Tibial nerve (tissue), 4 donors: ENCODE results near the gene PCLO. TPM values are rescaled to one million over a fixed set of nuclear protein-coding genes. Genes with fewer than 3 reads are reported as not detected.

Source experiments
- DNase-seq, 2 donors: peaks; one replicate each; pipeline ENCODE4 v3.0.0-alpha.2; 2019; ENCODE audit warnings: low spot score in 2 of 2
- H3K27ac ChIP-seq, 4 donors: fragments of 200-600 bp; sonication (generic) in 3 of 4; one replicate each; pipeline ENCODE4 v1.5.1; 2017 to 2019; ENCODE audit warnings: mild to moderate bottlenecking in 1 of 4
- H3K27me3 ChIP-seq, 2 donors: fragments of 200-600 bp; sonication (generic) in 1 of 2; one replicate each; pipeline versions ENCODE4 v1.5.1 to v1.6.0; 2017 to 2019
- H3K36me3 ChIP-seq, 3 donors: fragments of 200-600 bp; sonication (generic); one replicate each; pipeline ENCODE4 v1.5.1; 2018 to 2019
- H3K4me1 ChIP-seq, 4 donors: fragments of 200-600 bp; sonication (generic) in 3 of 4; one replicate each; pipeline ENCODE4 v1.5.1; 2017 to 2019
- H3K4me3 ChIP-seq, 4 donors: fragments of 200-600 bp; sonication (generic) in 3 of 4; one replicate each; pipeline ENCODE4 v1.5.1; 2017 to 2019; ENCODE audit warnings: mild to moderate bottlenecking in 1 of 4, moderate library complexity in 1 of 4
- H3K9me3 ChIP-seq, 4 donors: fragments of 200-600 bp; sonication (generic) in 3 of 4; one replicate each; pipeline ENCODE4 v1.5.1; 2017 to 2019
- EP300 ChIP-seq, 2 donors: sonication (generic); formaldehyde crosslinking; IDR thresholded peaks; one replicate each; pipeline ENCODE4 v1.6.1; 2017; ENCODE audit warnings: antibody characterized with exemption in 2 of 2, mild to moderate bottlenecking in 1 of 2
- POLR2A ChIP-seq, 2 donors: fragments of 450-650 bp; IDR thresholded peaks; one replicate each; pipeline ENCODE4 v1.6.1; 2017; ENCODE audit warnings: antibody characterized with exemption in 2 of 2, mild to moderate bottlenecking in 2 of 2, moderate library complexity in 2 of 2
- WGBS, 2 donors: methylation state at CpG; one replicate each; pipeline ENCODE4 v1.1.5; 2018; 5-methylcytosine and 5-hydroxymethylcytosine counted together
- total RNA-seq, 4 donors: library from RNA; depleted of rRNA; stranded (reverse); fragments of >200 nt; gene quantifications; one replicate each; pipeline ENCODE4 v1.1.0, GENCODE V29; 2016
- TF ChIP-seq, protein P1 (sequence below), 5 experiments: fragments of 200-600 bp in 3 of 5; fragments of 450-650 bp in 2 of 5; sonication (generic) in 3 of 5; IDR thresholded peaks; one replicate each; pipeline ENCODE4 v1.5.1; 2016 to 2019; ENCODE audit warnings: antibody characterized with exemption in 5 of 5, mild to moderate bottlenecking in 3 of 5, moderate library complexity in 2 of 5

The PCLO gene
- total RNA-seq, 4 donors from 2014 or later, result under 0.01 to 0.78 (median 0.52) TPM

DNA sequence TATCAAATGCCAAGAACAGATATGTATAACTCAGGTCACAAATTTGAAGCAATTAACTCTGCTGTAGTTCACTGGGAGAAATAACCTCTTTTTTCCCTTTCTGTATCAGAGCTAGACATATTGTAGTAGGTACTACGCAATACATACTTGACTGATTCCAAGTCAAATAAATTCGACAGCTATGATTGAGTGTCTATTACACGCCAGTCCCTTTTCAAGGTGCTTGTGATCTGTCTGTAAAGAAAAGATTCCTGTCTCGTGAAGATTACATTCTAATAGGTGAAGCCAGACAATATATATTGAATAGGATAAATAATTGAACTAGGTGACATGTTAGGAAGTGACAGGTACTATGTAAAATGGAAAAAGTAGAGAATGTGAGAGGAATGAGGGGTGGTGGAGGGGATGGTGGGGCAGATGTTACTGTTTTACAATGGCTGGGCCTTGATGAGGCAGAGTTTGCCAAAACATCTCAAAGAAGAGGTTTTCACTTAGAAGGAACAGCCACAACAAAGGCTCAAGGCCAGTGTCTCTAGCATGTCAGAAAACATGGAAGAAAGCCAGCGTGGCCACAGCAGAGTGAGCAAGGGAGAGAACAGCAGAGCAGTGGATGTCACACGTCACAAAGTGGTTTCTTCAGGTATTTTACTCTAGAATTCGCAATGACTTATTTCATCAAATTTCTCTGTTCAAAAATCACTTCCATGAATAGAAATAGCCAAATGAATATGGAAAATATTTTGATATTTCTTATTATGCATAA is 436.5 kb downstream of the PCLO start:
- no peaks in the 10 kb centered on the region for H3K4me1 ChIP-seq
- 88 to 89% methylated on average over 7 of the region's 7 CpGs for WGBS, 2 donors
- H3K9me3 ChIP-seq, result no peaks in the 10 kb centered on the region
- H3K27ac ChIP-seq, result no peak overlapping the region
- DNase-seq, result no peak
- TF ChIP-seq EP300 (IDR thresholded peaks at IDR 0.05) (no peak), POLR2A (IDR thresholded peaks at IDR 0.05) (no peak)
- TF ChIP-seq, protein P1, sequence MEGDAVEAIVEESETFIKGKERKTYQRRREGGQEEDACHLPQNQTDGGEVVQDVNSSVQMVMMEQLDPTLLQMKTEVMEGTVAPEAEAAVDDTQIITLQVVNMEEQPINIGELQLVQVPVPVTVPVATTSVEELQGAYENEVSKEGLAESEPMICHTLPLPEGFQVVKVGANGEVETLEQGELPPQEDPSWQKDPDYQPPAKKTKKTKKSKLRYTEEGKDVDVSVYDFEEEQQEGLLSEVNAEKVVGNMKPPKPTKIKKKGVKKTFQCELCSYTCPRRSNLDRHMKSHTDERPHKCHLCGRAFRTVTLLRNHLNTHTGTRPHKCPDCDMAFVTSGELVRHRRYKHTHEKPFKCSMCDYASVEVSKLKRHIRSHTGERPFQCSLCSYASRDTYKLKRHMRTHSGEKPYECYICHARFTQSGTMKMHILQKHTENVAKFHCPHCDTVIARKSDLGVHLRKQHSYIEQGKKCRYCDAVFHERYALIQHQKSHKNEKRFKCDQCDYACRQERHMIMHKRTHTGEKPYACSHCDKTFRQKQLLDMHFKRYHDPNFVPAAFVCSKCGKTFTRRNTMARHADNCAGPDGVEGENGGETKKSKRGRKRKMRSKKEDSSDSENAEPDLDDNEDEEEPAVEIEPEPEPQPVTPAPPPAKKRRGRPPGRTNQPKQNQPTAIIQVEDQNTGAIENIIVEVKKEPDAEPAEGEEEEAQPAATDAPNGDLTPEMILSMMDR (IDR thresholded peaks at IDR 0.05), result no peak
- no peaks in the 10 kb centered on the region for H3K27me3 ChIP-seq
- no peaks in the 10 kb centered on the region for H3K36me3 ChIP-seq
- H3K4me3 ChIP-seq, result no peak overlapping the region

DNA sequence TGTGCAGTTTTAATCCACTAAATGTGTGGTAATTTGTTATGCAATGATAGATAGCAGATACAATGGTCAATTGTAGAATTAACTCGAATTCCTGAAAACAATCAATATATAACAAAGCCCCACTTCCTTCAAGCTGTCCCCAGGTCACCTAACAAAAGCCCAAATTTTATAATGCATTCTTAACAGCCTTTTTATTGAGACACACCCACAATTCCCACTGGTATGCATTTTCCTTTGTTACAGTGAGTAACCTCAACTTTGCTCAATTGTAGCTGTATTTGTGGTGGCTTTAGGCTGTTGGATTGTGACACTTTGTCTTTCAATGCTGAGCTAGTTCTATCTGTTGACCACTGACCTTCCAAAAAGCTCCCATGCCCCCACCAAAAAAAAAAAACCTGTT is 439.3 kb downstream of the PCLO start:
- H3K4me3 ChIP-seq, result no peak overlapping the region
- no peaks in the 10 kb centered on the region for H3K27me3 ChIP-seq
- no peak overlapping the region for H3K27ac ChIP-seq
- DNase-seq, result no peak
- no peaks in the 10 kb centered on the region for H3K4me1 ChIP-seq
- no peaks in the 10 kb centered on the region for H3K36me3 ChIP-seq
- no peaks in the 10 kb centered on the region for H3K9me3 ChIP-seq
- 38% methylated on average over 1 of the region's 1 CpG for WGBS, 2 donors
- TF ChIP-seq, protein P1 (IDR thresholded peaks at IDR 0.05), result no peak
- TF ChIP-seq EP300 (IDR thresholded peaks at IDR 0.05) (no peak), POLR2A (IDR thresholded peaks at IDR 0.05) (no peak)

DNA sequence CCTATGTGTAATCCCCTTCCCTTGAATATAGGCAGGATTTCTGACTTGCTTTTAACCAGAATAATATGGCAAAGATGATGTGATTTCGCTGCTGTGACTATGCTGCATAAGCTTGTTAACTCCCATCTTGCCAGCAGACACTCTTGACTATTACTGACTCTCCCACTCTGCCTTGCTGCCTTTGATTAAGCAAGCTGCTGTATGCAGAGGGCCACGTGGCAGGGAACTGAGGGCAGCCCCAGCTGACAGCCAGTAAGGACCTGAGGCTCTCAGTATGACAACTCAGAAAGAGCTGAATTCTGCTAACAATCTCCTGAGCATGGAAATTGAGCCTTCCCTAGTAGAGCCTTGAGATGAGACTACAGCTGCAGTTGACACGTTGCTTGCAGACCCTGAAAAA is 439.7 kb downstream of the PCLO start:
- H3K9me3 ChIP-seq, result no peaks in the 10 kb centered on the region
- H3K27me3 ChIP-seq, result no peaks in the 10 kb centered on the region
- H3K27ac ChIP-seq, result no peak overlapping the region
- H3K36me3 ChIP-seq, result no peaks in the 10 kb centered on the region
- DNase-seq, result no peak
- WGBS, 2 donors, result 35 to 52% methylated on average over 3 of the region's 3 CpGs
- H3K4me3 ChIP-seq, result no peak overlapping the region
- TF ChIP-seq POLR2A (IDR thresholded peaks at IDR 0.05) (no peak), EP300 (IDR thresholded peaks at IDR 0.05) (no peak)
- TF ChIP-seq, protein P1 (IDR thresholded peaks at IDR 0.05), result no peak
- H3K4me1 ChIP-seq, result no peaks in the 10 kb centered on the region

DNA sequence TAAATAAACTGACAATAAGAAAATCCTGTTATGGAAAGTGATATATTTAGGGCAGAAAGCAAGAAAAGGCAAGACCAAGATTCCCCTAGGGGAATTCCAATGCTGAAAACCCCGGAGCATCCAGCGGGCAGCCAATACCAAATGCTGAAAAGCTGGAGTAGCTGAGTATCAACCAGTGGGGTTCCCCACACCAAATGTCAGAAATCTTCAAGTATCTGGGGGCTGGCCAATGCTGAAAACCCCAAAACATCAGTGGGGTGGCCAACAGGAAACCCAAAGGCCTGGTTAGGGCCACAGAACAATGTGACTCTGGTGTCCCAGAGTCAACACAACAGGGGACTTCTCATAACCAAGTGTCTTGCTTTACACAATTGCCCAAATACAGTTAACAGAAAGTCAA is 447.3 kb downstream of the PCLO start:
- DNase-seq, result no peak
- Histone ChIP-seq H3K27ac (no peak overlapping the region), H3K36me3 (no peaks in the 10 kb centered on the region), H3K27me3 (no peaks in the 10 kb centered on the region), H3K4me3 (no peak overlapping the region), H3K9me3 (no peaks in the 10 kb centered on the region), H3K4me1 (no peaks in the 10 kb centered on the region)
- 45 to 57% methylated on average over 2 of the region's 2 CpGs for WGBS, 2 donors
- TF ChIP-seq EP300 (IDR thresholded peaks at IDR 0.05) (no peak), POLR2A (IDR thresholded peaks at IDR 0.05) (no peak)
- TF ChIP-seq, protein P1 (IDR thresholded peaks at IDR 0.05), result no peak

DNA sequence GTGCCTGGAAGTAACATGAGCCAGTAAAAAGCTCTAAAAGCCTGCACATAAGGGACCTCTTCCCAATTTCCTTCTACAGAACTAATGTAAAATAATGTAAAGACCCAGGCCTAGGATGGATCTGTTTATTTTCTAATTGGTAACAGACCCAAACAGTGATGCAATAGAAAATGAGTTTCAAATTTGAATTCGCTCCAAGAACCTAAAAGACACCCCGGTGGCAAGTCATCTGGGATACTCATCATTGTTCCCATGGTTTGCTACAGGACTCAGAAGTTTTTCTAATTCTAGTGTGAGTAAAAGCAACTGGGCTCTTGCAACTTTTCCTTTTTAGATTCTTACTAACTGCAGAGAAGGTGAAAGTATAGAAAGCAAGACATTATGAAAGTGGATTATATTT is 447.8 kb downstream of the PCLO start:
- Histone ChIP-seq H3K4me1 (no peaks in the 10 kb centered on the region), H3K27ac (no peak overlapping the region), H3K9me3 (no peaks in the 10 kb centered on the region), H3K27me3 (no peaks in the 10 kb centered on the region), H3K36me3 (no peaks in the 10 kb centered on the region), H3K4me3 (no peak overlapping the region)
- 61 to 67% methylated on average over 2 of the region's 2 CpGs for WGBS, 2 donors
- TF ChIP-seq, protein P1 (IDR thresholded peaks at IDR 0.05), result no peak
- TF ChIP-seq POLR2A (IDR thresholded peaks at IDR 0.05), result no peak
- no peak for TF ChIP-seq EP300 (IDR thresholded peaks at IDR 0.05)
- DNase-seq, result no peak
